Measurements from ENCODE around the gene NFIA. TPM values are rescaled to one million over a fixed set of nuclear protein-coding genes. Genes with fewer than 3 reads are reported as not detected.

Gene NFIA
- total RNA-seq, 1 experiment from 2014 or later, result 0.35 TPM

DNA sequence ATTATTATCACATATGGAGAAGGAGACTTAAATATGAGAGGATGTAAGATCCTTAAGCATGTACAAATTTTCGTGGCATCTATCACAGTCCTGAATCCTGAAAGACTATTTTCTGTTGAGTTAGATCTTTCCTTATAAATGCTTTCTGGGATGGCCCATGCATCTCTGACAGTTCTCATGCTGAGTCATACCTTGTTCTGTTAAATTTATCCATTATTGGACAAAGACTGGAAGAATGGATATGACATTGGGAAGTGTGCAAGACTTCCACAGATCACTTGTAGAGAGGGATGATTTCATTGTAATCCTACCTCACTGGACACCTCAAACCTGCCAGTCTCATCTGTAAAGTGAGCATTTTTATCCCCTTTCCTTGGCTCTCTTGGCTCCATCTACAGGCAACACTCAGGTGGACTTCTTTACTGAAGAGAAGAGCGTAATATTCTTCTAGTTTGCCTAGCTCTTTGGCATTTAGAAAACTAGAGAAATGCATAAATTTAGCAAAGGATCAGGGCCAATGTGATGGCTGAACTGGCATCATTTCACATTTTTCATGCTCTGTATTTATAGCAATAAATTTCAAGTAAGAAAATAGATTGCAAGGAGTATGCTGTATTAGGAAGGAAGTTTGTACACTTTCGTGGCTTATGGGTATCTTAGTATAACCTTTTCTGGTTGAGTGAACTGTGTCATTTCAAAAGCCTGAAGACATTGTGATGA lies 128.2 kb downstream of the NFIA start:
- H4K5ac ChIP-seq (ENCODE audit: insufficient read length, low read depth, low read length), result no peak overlapping the region
- no peaks in the 10 kb centered on the region for H3K79me2 ChIP-seq (ENCODE audit: insufficient read depth, low read length)
- no peak overlapping the region for H3K23ac ChIP-seq (ENCODE audit: insufficient read length, low read depth, low read length)
- no peaks in the 10 kb centered on the region for H3K79me1 ChIP-seq (ENCODE audit: insufficient read depth, low read depth, low read length, poor library complexity, severe bottlenecking)
- Mint-ChIP-seq H3K36me3 (ENCODE audit: insufficient read depth in 1 of 3, low read depth in 3 of 3) (no peaks in the 10 kb centered on the region), H3K9me3 (no peaks in the 10 kb centered on the region), H3K4me3 (no peak overlapping the region), H3K27ac (no peak overlapping the region), H3K4me1 (peaks cover 12 to 13% of the 10 kb centered on the region in 2 experiments), H3K27me3 (ENCODE audit: low read depth) (no peaks in the 10 kb centered on the region; the same call in 1 of the 2 replicates)
- H3K27ac ChIP-seq (ENCODE audit: insufficient read length, low read depth, low read length), result no peak overlapping the region
- DNase-seq, result no peak
- H4K91ac ChIP-seq (ENCODE audit: insufficient read length, low read depth, low read length), result no peak overlapping the region
- no peak overlapping the region for H3K14ac ChIP-seq (ENCODE audit: insufficient read depth, low read length)
- no peaks in the 10 kb centered on the region for H3K27me3 ChIP-seq (ENCODE audit: insufficient read depth, low read length)
- no peaks in the 10 kb centered on the region; the same call in 1 of the 2 replicates for H3K4me1 ChIP-seq (ENCODE audit: insufficient read depth, low read length)
- no peak overlapping the region for H3K9ac ChIP-seq (ENCODE audit: extremely low read depth, insufficient read length, low read length)
- H2BK5ac ChIP-seq (ENCODE audit: insufficient read length, low read length), result no peak overlapping the region
- no peak overlapping the region for H2BK20ac ChIP-seq (ENCODE audit: low read depth, low read length, poor library complexity, severe bottlenecking)
- no peak overlapping the region for H3K56ac ChIP-seq (ENCODE audit: insufficient read length, low read depth, low read length)
- no peak overlapping the region for H3T11ph ChIP-seq (ENCODE audit: low read length)
- H4K20me1 ChIP-seq (ENCODE audit: control insufficient read depth, insufficient read depth, insufficient read length), result no peaks in the 10 kb centered on the region
- no peak overlapping the region for H2AK5ac ChIP-seq (ENCODE audit: insufficient read length, low read length)
- no peak overlapping the region for H2BK120ac ChIP-seq (ENCODE audit: low read depth, low read length, poor library complexity, severe bottlenecking)
- no peaks in the 10 kb centered on the region for H3K23me2 ChIP-seq (ENCODE audit: insufficient read length, low read depth, low read length, poor library complexity, severe bottlenecking)
- H2BK12ac ChIP-seq (ENCODE audit: insufficient read length, low read depth, low read length), result no peak overlapping the region
- H3K4me2 ChIP-seq (ENCODE audit: insufficient read depth, insufficient read length, low read length), result no peak overlapping the region
- H3K9me3 ChIP-seq (ENCODE audit: control insufficient read depth, low read depth, low read length), result no peaks in the 10 kb centered on the region
- WGBS (ENCODE audit: extremely low coverage, insufficient read length, low lambda C conversion rate), result no CpG with 5 or more reads among the region's 3 CpGs
- H3K18ac ChIP-seq (ENCODE audit: insufficient read length, low read depth, low read length), result no peak overlapping the region
- H4K8ac ChIP-seq (replicated peaks; ENCODE audit: insufficient read length, low read depth, low read length), result no peak overlapping the region
- H2AFZ ChIP-seq (ENCODE audit: low read length), result no peak overlapping the region
- no peak overlapping the region for H2BK15ac ChIP-seq (ENCODE audit: low read depth, low read length)
- TF ChIP-seq, protein P1, sequence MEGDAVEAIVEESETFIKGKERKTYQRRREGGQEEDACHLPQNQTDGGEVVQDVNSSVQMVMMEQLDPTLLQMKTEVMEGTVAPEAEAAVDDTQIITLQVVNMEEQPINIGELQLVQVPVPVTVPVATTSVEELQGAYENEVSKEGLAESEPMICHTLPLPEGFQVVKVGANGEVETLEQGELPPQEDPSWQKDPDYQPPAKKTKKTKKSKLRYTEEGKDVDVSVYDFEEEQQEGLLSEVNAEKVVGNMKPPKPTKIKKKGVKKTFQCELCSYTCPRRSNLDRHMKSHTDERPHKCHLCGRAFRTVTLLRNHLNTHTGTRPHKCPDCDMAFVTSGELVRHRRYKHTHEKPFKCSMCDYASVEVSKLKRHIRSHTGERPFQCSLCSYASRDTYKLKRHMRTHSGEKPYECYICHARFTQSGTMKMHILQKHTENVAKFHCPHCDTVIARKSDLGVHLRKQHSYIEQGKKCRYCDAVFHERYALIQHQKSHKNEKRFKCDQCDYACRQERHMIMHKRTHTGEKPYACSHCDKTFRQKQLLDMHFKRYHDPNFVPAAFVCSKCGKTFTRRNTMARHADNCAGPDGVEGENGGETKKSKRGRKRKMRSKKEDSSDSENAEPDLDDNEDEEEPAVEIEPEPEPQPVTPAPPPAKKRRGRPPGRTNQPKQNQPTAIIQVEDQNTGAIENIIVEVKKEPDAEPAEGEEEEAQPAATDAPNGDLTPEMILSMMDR (conservative IDR thresholded peaks at IDR 0.05), result peak; percentile 37; the same call in 1 of the 3 replicates
- H3K4ac ChIP-seq (ENCODE audit: low read depth, low read length), result no peak overlapping the region

Measured in H9 (cell line).